B cell (primary cell): ENCODE data around the gene AFF2.

Experiments used
- CTCF ChIP-seq: fragments of 200-600 bp; IDR thresholded peaks from one replicate; pipeline ENCODE4 v1.8.0; 2022; ENCODE audit warnings: antibody characterized with exemption, mild to moderate bottlenecking
- EZH2 ChIP-seq: IDR thresholded peaks from 2 replicates; pipeline ENCODE4 v1.6.1; 2012; ENCODE audit warnings: borderline replicate concordance, low read depth, mild to moderate bottlenecking, moderate library complexity, low read length; ENCODE audit not compliant: insufficient read depth, poor library complexity, severe bottlenecking

GRCh38 chrX:148784137-148784536 is 283.7 kb downstream of the AFF2 start:
- no peak for TF ChIP-seq CTCF
- no peak for TF ChIP-seq EZH2
